ENCODE data around the gene MMP24OS.
"Not testable (repeated sequence)": the region's sequence is repeated elsewhere in the genome, so short reads cannot be mapped to it uniquely, and the experiment has no call there.

Gene MMP24OS

DNA sequence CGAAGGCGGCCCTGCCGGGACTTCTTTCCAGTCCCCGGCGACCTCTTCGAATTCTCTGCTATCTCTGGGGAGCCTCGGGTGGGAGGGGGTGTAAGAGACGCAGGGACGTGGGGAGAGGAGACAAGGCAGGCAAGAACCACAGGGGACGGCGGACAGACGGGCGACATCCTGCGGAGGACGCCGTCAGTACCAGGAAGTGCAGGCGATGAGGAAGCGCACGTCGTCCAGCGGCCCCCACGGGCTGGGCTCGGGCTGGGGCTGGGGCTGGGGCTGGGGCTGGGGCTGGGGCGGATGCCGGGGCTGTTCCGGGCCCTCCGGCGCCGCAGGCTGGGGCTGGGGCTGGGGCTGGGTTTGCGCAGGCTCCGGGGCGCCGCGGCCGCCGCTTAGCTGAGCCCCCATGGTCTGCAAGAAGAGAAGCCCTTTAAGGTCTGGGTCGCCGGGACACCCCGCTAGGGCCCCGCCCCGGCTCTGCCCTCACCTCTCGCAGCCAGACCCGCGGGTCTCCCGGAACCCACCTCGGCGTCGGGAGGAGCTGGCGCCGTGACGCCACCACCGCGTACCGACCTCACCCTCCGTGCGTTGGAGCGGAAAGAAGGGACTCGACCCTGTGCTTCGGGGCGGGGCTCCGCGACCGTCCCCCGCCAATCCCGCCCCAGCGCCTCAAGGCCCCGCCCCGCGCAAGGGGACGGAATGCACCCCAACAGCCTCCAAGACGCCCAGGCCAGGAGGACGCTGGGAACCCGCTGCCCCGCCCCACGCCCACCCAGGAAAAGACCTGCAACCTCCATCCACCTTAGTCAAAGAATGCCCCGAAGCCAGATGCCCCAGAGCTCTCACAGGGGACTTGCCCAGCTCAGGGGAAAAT is at the start of gene MMP24OS:
TSS of gene MMP24OS (minus strand) at position 592 of the 865 bp plus-strand sequence. CDS start at position 399, 193 bp downstream.
- peak; percentile 90 for DNase-seq (ENCODE audit: low spot score)

DNA sequence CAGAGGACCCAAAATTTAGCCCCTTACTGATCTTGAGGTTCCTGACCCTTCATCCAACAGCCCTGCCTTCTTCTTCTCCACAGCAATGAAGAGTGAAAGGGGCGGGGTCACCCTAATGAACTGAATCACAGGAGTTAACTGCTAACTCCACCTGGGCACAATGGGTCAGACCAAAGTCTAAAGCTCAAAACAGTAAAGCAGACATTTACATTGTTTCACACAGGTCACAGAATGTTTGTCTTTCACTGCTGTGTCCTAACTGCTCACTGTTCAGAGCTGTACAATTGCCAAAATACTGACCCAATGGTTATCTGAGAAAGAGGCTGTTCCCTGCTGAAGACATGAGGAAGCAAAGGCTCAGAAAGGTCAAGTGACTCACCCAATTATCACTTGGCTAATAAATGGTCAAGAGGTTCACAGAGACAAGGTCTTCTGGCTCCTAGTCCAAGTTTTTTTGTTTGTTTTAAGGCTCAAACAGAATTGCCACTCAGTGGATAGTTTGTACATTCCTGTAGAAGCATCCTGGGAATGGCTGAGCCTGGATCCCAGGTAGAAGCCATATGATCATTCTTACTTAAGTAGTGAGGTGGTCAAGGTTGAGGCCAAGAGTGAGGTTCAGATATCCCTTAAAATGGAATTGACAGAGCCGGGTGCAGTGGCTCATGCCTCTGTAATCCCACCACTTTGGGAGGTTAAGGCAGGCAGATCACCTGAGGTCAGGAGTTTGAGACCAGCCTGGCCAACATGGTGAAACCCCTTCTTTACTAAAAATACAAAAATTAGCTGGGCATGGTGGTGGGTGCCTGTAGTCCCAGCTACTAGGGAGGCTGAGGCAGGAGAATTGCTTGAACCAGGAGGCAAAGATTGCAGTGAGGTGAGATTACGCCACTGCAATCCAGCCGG is 49.4 kb upstream of the MMP24OS start:
- no peak for DNase-seq (ENCODE audit: low spot score)

DNA sequence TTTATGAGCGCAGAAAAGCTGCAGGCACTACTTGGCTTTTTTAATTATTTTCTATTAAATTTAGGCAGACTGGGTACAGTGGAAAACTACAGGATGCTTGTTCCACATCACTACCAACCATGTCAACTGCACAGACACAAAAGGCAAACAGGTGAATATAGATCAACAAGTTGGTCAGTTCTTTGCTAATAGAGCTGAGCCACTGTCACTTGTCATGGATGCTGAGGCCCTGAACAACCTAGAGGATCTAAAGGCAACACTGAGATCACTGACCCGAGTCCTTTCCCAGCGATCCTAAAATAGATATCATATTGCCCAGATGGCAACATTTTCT is 48.8 kb upstream of the MMP24OS start:
- DNase-seq (ENCODE audit: low spot score), result no peak

DNA sequence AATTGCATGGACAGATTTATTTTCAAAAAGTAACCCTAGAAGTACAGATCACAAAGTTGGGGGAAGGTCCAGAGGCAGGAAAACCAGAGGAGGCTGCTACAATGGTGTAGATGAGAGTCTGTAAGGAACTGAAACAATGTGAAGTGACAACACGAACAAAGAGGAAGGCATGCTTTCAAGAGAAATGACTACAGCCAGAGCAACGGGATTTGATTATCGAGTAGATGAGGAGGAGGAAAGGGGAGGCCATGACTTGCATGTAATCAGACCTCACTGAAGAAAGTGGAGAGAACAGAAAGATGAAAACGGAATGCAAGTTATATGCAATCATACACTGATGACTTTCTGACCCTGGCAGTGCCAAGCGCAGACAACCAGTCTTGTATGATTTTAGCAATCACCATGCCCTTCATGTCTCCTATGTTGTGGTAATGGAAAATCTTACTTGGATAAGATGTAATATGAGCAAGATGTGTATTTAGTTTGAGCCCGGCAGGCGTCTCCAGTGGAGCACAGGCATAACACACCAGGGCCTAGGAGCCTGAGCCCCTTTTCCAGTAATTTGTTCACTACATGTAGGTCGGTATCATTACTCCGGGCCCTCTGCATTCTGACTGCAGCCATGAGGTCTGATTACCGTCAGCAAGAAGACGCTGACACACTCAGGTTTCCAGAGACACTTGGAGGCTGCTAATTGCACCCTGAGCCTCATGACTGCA is 48.3 kb upstream of the MMP24OS start:
- no peak for DNase-seq (ENCODE audit: low spot score)

DNA sequence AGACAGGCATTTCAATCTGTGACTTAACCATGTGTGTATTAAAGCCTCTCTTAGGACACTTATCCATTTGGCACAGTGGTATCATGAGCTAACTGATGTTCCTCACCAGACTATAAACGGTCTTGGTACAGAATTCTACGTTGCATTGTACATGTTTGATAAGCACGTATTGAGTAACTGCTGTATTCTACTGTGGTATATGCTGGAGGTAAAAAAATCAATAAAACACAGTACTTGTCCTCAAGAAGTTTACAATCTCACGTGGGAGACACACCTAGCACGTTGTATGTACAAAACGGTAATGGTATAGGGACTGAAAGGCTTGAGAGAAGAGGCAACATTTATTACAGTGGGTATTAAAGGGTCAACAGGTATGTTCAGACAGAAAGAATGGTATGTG is 47.5 kb upstream of the MMP24OS start:
- no peak for DNase-seq (ENCODE audit: low spot score)

DNA sequence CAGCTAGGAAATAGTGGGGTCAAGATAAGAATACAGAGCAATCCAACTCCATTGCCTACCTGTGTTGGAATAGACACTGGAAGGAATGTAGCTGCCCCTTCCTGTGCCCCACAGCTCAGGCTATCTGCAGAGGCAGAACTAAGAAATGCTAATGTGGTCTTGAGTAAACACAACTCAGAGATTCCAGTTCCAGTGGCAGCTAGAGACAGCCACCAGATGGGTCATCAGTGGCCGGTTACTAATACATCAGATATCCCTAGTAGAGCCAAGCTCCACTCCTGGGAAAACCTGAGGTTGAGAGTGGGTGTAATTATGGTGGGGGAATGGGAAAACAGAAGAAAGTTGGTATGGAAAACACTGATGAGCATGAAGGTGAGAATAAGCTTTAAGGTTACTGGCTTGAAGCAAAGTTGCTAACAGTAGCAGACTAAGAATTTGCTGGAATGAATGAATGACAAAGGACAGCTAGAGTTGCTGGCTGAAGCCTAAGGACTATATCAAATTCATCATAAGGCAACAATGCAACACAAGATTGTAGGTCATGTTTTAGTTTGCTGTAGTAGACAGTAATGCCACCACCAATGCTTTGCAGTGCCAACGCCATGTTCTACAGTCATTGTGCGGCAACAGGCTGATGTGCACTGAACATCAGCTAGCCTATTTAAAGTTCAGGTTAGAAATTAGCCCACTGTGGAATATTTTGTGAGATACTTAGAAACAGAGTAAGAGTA is 42.6 kb upstream of the MMP24OS start:
- no peak for DNase-seq (ENCODE audit: low spot score)

DNA sequence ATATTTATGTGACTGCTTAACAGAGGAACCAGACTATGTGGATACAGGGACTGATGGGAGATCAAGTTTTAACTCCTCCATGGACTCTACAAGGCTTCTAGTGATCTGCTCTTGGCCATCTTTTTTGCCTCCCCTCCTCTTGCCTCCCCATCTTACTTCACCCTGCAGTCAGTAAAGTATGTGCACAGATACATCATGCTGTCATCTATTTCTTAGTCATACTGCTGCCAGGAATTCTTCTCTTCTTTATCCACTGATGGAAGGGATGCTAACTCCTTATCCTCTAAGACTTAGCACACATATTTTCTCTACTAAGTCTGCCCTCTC is 41.9 kb upstream of the MMP24OS start:
- DNase-seq (ENCODE audit: low spot score), result no peak

DNA sequence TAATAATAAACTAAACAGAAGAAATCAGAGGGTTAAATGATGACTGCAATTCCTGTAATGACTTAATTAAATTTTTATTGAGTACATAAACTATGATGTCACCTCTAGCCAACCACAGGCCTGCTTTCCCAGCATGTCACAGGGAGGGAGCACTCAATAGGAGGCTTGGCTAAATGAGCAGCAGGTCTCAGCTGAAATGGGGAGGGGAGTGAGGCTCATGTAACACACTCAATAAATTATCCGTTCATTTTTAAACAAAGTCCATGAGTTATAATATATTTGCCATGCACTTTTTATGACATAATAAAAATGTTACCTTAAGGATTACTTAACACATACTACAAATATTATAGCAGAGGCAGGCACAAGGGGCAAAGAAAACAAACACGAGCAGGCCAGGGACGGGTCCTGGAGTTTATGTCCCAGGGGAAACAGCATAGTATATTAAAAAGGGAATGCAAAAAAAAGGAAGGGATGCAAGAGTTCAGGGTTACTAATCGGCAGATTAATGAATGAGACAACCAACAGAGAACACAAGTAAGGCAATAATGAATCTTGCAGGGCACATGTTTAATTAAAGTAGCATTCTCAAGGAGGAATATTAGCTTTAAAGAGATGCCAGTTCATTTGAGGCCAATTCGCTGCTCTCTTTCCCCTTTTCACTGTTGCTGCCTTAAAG is 41.4 kb upstream of the MMP24OS start:
- DNase-seq (ENCODE audit: low spot score), result no peak

DNA sequence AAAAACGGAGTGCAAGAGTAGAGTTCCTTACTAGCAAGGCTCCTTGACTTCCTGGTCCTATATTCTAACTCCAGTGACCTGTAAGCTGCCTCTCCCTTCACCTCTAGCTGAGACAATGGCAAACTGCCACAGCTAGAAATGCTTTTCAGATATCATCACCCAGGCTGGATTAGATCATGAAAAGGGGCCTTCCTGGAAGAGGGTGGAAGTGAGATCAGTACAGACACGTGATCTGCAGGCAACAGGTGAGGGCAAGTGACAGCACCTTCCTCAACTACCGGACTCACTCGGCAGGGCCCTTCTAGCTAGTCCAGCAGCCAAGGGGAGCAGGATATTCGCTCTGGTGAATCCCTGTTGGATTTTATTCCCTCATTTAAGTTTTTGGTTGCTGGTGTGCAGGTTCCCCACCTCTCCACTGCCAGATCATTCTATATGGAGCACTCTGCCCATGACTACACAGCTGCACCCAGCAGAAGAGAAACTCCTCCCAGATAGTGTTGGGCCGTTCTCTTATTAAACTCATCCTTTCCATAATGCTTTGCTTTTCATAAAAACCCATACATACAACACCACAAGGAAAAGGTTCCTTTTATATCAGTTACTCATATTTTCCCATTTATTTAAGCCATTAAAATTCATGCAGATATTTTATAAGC is 40.7 kb upstream of the MMP24OS start:
- no peak for DNase-seq (ENCODE audit: low spot score)

DNA sequence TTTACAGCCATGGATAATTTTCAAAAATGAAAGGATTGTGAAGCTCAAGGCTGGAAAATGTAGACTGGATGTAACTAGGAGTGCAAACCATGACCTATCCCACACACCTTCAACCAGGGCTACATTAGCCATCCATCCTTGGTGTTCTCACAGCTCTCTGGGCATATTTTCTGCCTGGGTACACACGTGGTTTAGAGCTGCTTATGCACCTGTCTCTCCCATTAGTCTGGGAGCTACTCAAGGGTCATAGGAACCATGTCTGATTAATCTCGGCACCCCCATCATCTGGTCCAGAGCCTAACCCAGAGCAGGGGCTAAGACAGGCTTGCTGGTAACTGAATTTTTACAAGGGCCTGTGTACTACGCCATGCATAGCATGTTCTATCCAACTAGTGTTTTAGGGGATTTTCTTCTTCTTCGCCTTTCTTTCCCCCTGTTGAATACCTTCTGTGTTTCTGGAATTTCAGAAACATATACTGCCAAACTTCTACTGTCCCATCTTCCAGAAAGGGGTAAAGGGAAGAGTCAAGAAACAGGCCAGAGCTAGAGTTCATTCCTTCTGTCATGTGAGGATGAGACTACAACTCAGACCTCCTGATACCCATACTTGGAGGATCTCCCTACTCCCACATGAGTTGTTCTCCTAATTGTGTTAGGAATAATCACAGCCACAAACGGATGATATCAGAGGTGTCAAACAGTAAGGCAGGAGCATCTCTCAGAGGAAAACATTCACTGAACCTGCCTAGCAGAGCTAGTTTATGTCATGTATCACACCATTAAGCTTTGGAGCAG is 39.7 kb upstream of the MMP24OS start:
- DNase-seq (ENCODE audit: low spot score), result no peak

DNA sequence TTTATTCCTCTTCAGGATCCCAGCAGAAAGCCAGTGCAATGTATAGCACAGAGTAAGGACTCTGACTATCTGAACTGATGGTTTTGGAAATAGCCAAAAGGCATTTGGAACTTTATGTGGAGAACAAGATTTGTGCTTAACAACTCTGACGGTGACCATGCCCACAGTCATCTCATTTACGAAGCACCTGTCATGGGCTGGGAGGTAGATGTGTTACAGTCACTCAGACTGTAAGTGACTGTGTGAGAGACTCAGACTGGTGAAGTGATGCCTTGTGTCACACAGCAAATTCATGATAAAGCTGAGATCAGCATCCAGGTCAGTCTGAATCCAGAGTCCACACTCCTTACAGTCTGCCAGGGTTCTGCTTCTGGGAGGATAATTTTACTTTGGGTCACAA is 38.2 kb upstream of the MMP24OS start:
- no peak for DNase-seq (ENCODE audit: low spot score)

DNA sequence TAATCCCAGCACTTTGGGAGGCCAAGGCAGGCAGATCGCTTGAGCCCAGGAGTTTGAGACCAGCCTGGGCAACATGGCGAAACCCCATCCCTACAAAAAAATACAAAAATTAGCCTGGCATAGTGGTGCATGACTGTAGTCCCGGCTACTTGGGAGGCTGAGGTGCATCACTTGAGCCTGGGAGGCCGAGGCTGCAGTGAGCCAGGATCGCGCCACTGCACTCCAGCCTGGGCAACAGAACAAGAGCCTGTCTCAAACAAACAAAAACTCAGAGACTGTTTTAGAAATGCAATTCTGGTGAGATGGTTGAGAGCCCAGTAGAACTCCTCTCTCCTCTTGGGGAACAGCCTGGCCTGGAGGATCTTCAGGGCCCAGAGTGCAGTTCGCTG is 37.7 kb upstream of the MMP24OS start:
- not testable (repeated sequence) for DNase-seq (ENCODE audit: low spot score)

DNA sequence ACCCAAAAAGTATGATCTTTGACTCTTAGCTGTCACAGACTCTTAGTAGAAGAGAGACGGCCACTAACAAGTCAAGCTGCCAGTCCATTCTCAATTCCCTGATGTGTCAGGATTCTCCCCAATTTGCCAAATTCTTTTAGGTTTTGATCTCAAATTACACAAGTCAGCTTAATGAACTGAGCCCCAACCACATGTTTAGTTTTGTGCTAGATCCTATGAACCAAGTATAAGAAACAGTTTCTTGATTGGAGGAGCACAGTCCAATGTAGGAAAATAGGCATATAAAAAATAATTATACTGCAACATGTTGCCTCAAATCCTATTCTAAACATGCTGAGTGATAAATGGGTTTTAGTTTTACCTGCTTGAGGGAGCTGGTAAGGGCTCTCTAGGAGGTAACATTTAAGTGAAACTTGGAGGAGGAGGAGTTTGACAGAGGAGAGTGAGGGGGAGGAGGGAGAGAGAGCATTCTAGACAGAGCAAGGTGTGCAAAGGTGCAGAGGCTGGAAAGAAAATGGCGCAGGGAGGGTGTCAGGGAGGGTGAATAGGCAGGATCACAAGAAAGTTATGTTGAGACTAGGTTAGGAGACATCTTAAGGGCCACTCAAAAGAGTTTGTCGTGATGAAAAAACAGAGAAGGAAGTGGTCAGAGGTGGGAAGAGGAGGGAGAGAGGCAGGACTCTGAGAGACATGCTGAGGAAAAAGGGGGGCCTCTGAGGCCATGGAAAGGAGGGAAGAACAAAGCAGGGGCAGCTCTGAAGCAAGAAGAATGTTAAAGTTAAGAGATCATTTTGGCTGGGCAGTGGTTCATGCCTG is 37.1 kb upstream of the MMP24OS start:
- DNase-seq (ENCODE audit: low spot score), result no peak

DNA sequence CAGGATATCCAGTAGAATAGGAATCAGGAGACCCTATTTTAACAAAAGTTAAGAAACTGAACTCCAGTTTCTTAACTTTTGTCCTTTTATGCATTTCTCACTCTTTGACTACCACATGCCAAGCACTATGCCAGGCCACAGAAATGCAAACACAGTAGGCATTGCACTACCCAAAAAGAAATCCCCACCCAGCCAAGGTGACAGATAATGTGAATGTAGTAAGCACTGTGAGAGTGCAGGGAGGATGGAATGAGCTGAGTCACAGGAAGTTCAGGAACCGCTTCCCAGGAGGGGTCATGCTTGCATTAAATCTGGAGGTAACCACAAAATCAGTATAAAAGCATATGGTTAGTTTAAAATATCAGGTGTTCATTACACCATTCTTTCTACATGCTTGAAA is 34.4 kb upstream of the MMP24OS start:
- no peak for DNase-seq (ENCODE audit: low spot score)

DNA sequence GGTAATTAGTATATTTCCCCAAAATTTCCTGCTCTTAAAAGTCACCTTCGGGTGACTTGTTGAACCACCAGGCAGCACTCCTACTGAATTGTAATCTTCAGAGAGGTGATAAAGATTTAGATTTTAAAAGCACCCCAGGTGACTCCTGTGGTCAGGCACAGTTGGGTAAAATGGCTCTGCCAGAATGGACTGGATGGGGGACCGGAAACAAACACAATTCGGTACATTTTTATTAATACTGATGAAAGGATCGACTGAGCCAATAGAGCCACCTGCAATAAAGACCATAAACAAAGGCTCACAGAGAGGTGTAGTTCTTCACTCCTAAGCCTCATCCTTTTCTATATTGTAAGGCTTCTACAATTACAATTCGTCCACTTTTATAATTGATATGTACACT is 33.9 kb upstream of the MMP24OS start:
- DNase-seq (ENCODE audit: low spot score), result no peak

DNA sequence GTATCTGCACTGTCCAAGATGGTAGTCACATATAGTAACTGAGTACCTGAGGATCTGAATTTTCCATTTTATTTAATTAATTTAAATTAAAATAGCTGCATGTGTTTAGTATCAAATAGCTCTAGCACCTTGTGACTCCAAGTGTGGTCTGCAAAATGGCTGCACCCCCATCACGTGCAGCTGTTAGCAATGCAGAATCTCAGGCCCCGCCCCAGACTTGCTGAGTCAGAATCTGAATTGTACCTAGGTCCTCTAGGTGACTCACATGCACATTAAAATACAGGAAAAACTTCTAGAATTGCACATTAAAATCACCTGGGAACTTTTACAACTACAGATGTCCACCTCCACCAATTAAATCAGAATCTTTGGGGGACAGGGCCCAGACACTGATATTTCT is 33.5 kb upstream of the MMP24OS start:
- DNase-seq (ENCODE audit: low spot score), result no peak

DNA sequence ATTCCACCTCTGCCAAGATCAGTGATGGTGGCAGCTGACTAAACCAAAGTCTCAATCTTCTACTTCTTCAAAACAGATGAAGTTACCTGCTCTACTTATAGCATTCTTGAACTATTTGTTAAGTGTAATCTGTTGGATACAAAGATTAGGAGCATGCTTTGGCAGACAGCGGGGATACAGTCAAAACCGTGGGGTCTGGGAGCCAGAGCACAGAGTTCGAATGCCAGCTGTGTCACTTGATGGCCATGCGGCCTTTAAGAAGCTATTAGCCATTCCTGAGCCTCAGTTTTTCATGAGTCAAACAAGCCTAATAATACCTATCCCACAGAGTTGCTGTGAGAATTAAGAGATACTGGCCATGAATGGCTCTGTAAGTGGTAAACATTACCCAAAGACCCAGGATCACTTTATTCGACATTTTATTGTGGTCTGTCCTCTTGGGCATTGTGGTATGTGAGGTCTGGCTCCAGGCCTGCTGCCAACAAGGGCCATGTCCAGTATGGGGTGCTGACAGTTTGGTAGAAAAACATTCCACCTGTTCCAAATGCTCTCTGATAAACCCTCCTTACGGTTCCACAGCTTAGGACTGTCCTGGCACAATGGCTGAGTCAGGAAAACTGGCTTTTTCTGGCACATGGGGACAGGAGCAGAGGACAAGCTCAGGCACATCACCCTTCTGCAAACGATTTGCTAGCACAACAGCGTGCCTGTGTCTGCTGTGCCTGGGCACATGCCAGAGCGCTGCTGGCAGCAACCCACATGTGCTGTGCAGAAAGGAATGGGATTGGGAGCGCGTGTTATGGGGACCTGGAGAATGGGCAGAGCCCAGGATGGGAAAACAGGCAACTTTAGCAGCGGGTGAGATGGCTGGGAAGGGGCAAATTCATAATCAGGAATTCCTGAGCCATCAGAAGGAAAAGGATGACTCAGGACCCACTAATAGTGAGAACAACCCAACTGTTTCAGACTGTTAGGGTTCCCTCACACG is 30.0 kb upstream of the MMP24OS start:
- no peak for DNase-seq (ENCODE audit: low spot score)

DNA sequence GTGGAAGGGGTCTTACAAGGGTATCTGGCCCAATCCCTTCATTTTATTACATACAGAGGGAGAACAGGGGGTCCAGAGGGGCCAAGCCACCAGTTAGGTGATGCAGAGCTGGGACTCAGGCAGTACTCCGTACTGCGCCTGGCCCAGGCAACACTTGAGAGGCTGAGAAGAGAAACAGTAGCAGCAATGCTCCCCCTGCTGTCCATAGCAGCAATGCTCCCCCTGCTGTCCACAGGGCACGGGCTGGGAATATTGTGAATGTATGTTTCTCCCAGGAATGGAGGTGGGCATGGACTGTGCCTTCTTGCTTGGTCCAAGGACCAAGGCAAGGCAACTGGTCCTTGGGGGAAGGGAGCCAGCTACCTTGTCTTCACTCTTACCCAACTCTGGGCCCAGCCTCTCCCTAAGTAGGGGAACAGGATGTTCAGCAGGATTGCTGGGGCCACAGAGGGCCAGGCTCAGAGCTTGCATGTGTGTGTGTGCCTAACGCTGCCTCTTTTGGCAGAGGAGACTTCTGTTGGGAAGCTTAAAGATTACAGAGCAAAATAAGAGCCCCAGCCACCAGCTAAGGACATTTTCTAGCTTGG is 29.1 kb upstream of the MMP24OS start:
- no peak for DNase-seq (ENCODE audit: low spot score)
